T-helper 17 cell (primary cell): ENCODE data around the gene SART3. TPM values are rescaled to one million over a fixed set of nuclear protein-coding genes. Genes with fewer than 3 reads are reported as not detected.
"Not testable (repeated sequence)": the region's sequence is repeated elsewhere in the genome, so short reads cannot be mapped to it uniquely, and the experiment has no call there.

ENCODE experiments used
- ATAC-seq: fragments of 150-1000 bp; cut with Tn5 transposase; 2 replicates; pipeline ENCODE4 v1.10.0; 2021; ENCODE audit warnings: mild to moderate bottlenecking, moderate library complexity
- DNase-seq, 3 donors: peaks; one replicate each; pipeline versions ENCODE4 v3.0.0 to v3.0.0-alpha.2; 2020 to 2021
- H3K9me3 ChIP-seq: one replicate; pipeline ENCODE4 v1.7.0; 2013; ENCODE audit warnings: low read length, mild to moderate bottlenecking; ENCODE audit not compliant: control insufficient read depth, poor library complexity, severe bottlenecking
- H3K27ac Mint-ChIP-seq: one replicate; pipeline ENCODE4 v1.8.0; 2022; ENCODE audit warnings: mild to moderate bottlenecking, moderate library complexity, mixed read lengths
- H3K27me3 Mint-ChIP-seq: one replicate; pipeline ENCODE4 v1.8.0; 2022; ENCODE audit warnings: mixed read lengths
- H3K36me3 Mint-ChIP-seq: one replicate; pipeline ENCODE4 v1.8.0; 2022; ENCODE audit warnings: low read depth, mixed read lengths
- H3K4me1 Mint-ChIP-seq: one replicate; pipeline ENCODE4 v1.8.0; 2022; ENCODE audit warnings: mild to moderate bottlenecking, mixed read lengths
- H3K4me3 Mint-ChIP-seq: one replicate; pipeline ENCODE4 v1.8.0; 2022; ENCODE audit warnings: mild to moderate bottlenecking, moderate library complexity, mixed read lengths
- total RNA-seq, 4 donors: library from RNA in 2 of 4; stranded (reverse) in 2 of 4; gene quantifications; one replicate each; pipeline ENCODE4 v1.2.3 and lab custom pipeline; 2022 to 2026

The SART3 gene
- total RNA-seq, 2 donors from 2014 or later = 85.3 to 107 TPM

- DNase-seq (peak; percentile 62 to 66 (median 64)), ATAC-seq (no peak)
- H3K27ac Mint-ChIP-seq = no peak overlapping the region
- no peaks in the 10 kb centered on the region for H3K9me3 ChIP-seq
- peak overlapping the region; percentile 60 for H3K4me3 Mint-ChIP-seq
- peaks cover 5% of the 10 kb centered on the region for H3K27me3 Mint-ChIP-seq
- H3K36me3 Mint-ChIP-seq = peaks cover 2% of the 10 kb centered on the region
- peaks cover 20% of the 10 kb centered on the region for H3K4me1 Mint-ChIP-seq
These were observed 49.1 kb downstream of the SART3 start for GRCh38 chr12:108511633-108512540.

- peaks cover 12% of the 10 kb centered on the region for H3K4me1 Mint-ChIP-seq
- no peak for ATAC-seq
These were observed 50.1 kb downstream of the SART3 start for GRCh38 chr12:108510836-108511235.

GRCh38 chr12:108509806-108510205, 51.2 kb downstream of the SART3 start:
- no peak overlapping the region for H3K27ac Mint-ChIP-seq

More at GRCh38 chr12:108510836-108511235, 50.1 kb downstream of the SART3 start:
- Mint-ChIP-seq H3K27ac (no peak overlapping the region), H3K27me3 (peaks cover 5% of the 10 kb centered on the region), H3K36me3 (peaks cover 2% of the 10 kb centered on the region), H3K4me3 (no peak overlapping the region)
- DNase-seq = no peak
- H3K9me3 ChIP-seq = no peaks in the 10 kb centered on the region

DNA sequence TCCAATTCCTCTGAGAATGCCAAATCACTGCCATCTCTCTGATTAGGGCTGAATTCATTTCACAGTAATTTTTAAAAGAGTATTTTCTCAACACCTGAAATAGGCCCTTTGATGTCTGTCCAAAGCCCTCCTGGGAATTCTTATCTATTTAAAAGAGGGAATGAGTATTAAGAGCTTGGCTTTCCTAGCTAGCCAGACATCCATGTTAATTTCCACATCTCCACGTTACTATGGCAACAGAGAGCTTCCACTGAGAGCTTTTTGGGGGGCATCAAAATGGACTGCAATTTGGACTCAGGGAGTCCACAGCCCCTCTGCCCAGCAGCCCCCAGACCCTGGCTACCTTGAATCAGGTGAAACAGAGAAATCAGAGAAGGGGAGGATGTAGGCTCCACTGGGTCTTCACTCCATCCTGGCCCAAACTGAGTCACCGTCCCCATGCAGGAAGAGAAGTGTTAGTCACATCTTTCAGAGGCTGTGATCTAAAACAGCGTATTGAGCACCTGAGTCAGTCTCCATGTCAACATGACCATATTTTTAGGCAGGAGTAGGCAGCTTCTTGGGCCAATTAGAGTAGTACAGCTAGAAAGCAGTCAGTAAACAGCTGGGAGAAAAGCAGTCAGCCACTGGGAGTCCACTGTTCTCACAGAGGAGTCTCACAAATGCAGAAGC, 52.9 kb downstream of the SART3 start:
- no peak for ATAC-seq
- H3K27ac Mint-ChIP-seq = no peak overlapping the region

More at GRCh38 chr12:108509806-108510205, 51.2 kb downstream of the SART3 start:
- no peaks in the 10 kb centered on the region for H3K36me3 Mint-ChIP-seq
- H3K27me3 Mint-ChIP-seq = peaks cover 15% of the 10 kb centered on the region
- DNase-seq (no peak), ATAC-seq (no peak)
- no peaks in the 10 kb centered on the region for H3K9me3 ChIP-seq
- H3K4me3 Mint-ChIP-seq = no peak overlapping the region
- H3K4me1 Mint-ChIP-seq = peaks cover 8% of the 10 kb centered on the region

GRCh38 chr12:108505129-108505528, 55.8 kb downstream of the SART3 start:
- peaks cover 19% of the 10 kb centered on the region for H3K27me3 Mint-ChIP-seq
- no peak overlapping the region for H3K27ac Mint-ChIP-seq
- peaks cover 7% of the 10 kb centered on the region for H3K9me3 ChIP-seq
- H3K36me3 Mint-ChIP-seq = no peaks in the 10 kb centered on the region
- DNase-seq (no peak), ATAC-seq (no peak)
- H3K4me3 Mint-ChIP-seq = no peak overlapping the region
- H3K4me1 Mint-ChIP-seq = no peaks in the 10 kb centered on the region

More for the DNA sequence above, 52.9 kb downstream of the SART3 start:
- H3K27me3 Mint-ChIP-seq = peaks cover 19% of the 10 kb centered on the region
- no peak overlapping the region for H3K4me3 Mint-ChIP-seq
- DNase-seq = no peak
- H3K4me1 Mint-ChIP-seq = peaks cover 6% of the 10 kb centered on the region
- H3K36me3 Mint-ChIP-seq = no peaks in the 10 kb centered on the region
- peaks cover 4% of the 10 kb centered on the region for H3K9me3 ChIP-seq

- Mint-ChIP-seq H3K27ac (no peak overlapping the region), H3K4me3 (no peak overlapping the region), H3K27me3 (peaks cover 25% of the 10 kb centered on the region), H3K36me3 (no peaks in the 10 kb centered on the region), H3K4me1 (no peaks in the 10 kb centered on the region)
- DNase-seq (no peak), ATAC-seq (no peak)
- H3K9me3 ChIP-seq = peaks cover 7% of the 10 kb centered on the region
These were observed 58.1 kb downstream of the SART3 start for GRCh38 chr12:108502922-108503321.

- Mint-ChIP-seq H3K27ac (no peak overlapping the region), H3K4me3 (no peak overlapping the region), H3K4me1 (no peaks in the 10 kb centered on the region), H3K36me3 (no peaks in the 10 kb centered on the region), H3K27me3 (peaks cover 53% of the 10 kb centered on the region)
- peaks cover 3% of the 10 kb centered on the region for H3K9me3 ChIP-seq
- DNase-seq (no peak), ATAC-seq (no peak)
These were observed 62.8 kb downstream of the SART3 start for GRCh38 chr12:108498136-108498535.

DNA sequence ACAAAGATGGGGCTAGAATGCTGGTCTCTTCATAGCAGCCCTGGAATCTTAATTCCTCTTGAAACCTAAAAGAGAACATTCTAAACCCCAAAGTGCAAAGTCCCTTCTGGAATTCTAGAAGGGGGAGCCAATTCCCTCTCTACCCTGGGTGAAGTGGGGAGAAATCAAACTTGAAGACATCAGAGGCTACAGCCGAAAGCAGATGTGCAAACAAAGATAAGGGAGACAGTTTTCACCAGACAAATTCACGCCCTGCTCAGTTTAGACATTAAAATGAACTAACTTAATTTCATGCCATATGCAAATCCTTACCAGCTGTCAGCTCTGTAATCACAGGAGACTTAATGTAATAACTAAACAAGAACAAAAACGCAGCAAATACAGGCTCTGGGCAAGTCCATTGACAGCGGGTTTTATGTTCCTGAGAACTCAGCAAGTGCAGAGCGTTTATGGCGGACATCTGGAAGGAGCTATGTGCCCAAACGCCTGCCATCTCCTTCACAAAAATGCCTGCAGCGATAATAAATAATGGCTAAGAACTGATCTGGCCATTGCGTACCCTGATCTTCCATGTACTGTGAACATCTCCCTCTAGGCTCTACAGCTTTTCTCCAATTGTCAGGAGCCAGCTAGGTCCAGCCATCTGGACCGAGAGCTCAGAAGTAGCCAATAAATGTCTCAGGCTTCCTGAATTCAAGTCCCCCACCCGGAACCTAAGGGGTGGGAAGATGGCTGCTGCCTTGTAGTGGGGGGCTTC, 65.0 kb downstream of the SART3 start:
- no peak overlapping the region for H3K4me3 Mint-ChIP-seq
- H3K36me3 Mint-ChIP-seq = no peaks in the 10 kb centered on the region
- peaks cover 60% of the 10 kb centered on the region for H3K27me3 Mint-ChIP-seq
- no peaks in the 10 kb centered on the region for H3K4me1 Mint-ChIP-seq
- H3K27ac Mint-ChIP-seq = no peak overlapping the region
- no peaks in the 10 kb centered on the region for H3K9me3 ChIP-seq
- no peak for ATAC-seq
- no peak for DNase-seq

- no peak overlapping the region for H3K27ac Mint-ChIP-seq
- no peak for ATAC-seq
- no peaks in the 10 kb centered on the region for H3K9me3 ChIP-seq
- no peak for DNase-seq
- no peaks in the 10 kb centered on the region for H3K36me3 Mint-ChIP-seq
- H3K4me3 Mint-ChIP-seq = no peak overlapping the region
- peaks cover 61% of the 10 kb centered on the region for H3K27me3 Mint-ChIP-seq
- H3K4me1 Mint-ChIP-seq = no peaks in the 10 kb centered on the region
These were observed 65.9 kb downstream of the SART3 start for GRCh38 chr12:108495054-108495453.

- Mint-ChIP-seq H3K4me1 (no peaks in the 10 kb centered on the region), H3K27ac (no peak overlapping the region), H3K4me3 (no peak overlapping the region), H3K36me3 (no peaks in the 10 kb centered on the region), H3K27me3 (peaks cover 60% of the 10 kb centered on the region)
- DNase-seq (no peak), ATAC-seq (no peak)
- no peaks in the 10 kb centered on the region for H3K9me3 ChIP-seq
These were observed 69.7 kb downstream of the SART3 start for GRCh38 chr12:108491256-108491655.

DNA sequence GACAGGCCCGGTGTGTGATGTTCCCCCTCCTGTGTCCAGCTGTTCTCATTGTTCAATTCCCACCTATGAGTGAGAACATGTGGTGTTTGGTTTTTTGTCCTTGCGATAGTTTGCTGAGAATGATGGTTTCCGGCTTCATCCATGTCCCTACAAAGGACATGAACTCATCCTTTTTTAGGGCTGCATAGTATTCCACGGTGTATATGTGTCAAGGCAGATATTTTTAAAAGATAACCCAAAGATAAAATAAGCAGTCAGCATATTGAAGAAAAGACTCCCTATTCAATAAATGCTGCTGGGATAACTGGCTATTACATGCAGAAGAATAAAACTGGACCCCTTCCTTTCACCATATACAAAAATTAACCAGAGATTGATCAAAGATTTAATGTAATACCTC, 73.9 kb downstream of the SART3 start:
- H3K9me3 ChIP-seq, DNase-seq, ATAC-seq, H3K27ac Mint-ChIP-seq, H3K36me3 Mint-ChIP-seq, H3K4me1 Mint-ChIP-seq, H3K4me3 Mint-ChIP-seq: not testable (repeated sequence)
- peaks cover 60% of the 10 kb centered on the region for H3K27me3 Mint-ChIP-seq

DNA sequence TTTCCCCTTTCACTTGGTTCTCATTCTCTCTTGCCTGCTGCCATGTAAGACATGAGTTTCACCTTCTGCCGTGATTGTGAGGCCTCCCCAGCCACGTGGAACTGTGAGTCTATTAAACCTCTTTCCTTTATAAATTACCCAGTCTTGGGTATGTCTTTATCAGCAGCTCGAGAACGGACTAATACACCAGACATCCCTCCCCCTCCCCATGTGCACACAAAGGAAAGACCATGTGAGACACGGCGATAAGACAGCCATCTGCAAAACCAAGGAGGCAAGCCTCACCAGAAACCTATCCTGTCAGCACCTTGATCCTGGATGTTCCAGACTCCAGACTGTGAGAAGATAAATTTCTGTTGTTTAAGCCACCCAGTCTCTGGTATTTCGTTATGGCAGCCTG, 75.6 kb downstream of the SART3 start:
- H3K27ac Mint-ChIP-seq, DNase-seq, H3K36me3 Mint-ChIP-seq, ATAC-seq, H3K4me1 Mint-ChIP-seq, H3K4me3 Mint-ChIP-seq, H3K9me3 ChIP-seq: not testable (repeated sequence)
- peaks cover 64% of the 10 kb centered on the region for H3K27me3 Mint-ChIP-seq

GRCh38 chr12:108484845-108485244, 76.1 kb downstream of the SART3 start:
- ATAC-seq (no peak), DNase-seq (no peak)
- Mint-ChIP-seq H3K36me3 (no peaks in the 10 kb centered on the region), H3K4me3 (no peak overlapping the region), H3K27me3 (peaks cover 68% of the 10 kb centered on the region), H3K4me1 (no peaks in the 10 kb centered on the region), H3K27ac (no peak overlapping the region)
- H3K9me3 ChIP-seq = no peaks in the 10 kb centered on the region
